ENCODE data around the gene CYP2J2.
"Not testable (repeated sequence)": the region's sequence is repeated elsewhere in the genome, so short reads cannot be mapped to it uniquely, and the experiment has no call there.

Gene CYP2J2

DNA sequence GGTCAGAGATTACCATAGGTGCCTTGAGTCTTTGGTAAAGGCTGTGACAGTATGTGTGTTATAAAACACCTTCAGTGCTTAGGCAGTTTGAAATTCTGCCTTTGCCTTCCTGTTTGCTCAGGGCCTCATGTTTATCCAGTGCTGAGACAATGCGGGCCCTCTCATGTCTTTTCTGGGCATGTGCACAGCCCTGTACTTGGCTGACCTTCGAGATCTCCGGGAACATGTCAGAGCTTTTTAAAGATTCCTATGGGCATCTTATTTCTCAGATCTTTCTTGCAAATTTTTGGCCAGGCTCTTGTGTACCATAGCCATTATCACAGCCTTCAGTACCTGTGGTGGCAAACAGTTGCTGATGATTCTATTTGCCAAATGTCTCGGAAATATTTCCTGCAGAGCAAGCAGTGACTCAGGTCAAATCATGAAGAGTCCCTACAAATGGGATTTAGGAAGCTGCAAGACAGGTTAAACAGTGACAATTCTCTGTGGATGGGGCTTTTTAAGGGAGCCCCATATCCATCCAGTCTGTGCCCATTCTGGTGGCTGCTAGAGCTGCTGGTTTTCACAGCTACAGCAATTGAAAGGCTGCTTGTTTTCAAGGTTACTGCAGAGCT, 69.7 kb downstream of the CYP2J2 start:
- DNase-seq, result no peak

DNA sequence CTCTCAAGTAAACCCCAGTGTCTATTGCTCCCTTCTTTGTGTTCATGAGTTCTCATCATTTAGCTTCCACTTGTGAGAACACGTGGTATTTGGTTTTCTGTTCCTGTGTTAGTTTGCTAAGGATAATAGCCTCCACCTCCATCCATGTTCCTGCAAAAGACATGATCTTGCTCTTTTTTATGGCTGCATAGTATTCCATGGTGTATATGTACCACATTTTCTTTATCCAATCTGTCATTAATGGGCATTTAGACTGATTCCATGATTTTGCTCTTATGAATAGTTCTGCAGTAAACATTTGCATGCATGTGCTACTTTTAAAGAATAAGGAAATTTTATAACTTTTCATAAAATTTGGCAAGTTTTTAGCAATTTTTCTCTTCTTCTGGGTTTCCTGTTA, 71.3 kb downstream of the CYP2J2 start:
- not testable (repeated sequence) for DNase-seq

DNA sequence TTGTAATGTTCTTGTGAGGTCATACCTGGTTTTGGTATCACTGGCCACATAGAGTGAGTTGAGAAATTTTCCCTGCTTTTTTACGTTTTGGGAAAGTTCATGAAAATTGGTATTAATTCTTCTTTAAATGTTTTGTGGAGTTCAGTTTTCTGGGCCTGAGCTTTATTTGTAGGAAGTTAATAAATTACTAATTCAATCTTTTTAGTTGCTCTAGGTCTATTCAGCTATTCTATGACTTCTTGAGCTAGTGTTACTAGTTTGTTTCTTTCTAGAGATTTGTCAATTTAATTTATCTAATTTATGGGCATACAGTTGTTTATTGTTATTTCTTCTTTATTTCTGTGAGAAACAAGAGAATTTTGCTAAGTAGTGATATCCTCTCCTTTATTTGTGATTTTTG, 74.5 kb downstream of the CYP2J2 start:
- DNase-seq, result no peak

DNA sequence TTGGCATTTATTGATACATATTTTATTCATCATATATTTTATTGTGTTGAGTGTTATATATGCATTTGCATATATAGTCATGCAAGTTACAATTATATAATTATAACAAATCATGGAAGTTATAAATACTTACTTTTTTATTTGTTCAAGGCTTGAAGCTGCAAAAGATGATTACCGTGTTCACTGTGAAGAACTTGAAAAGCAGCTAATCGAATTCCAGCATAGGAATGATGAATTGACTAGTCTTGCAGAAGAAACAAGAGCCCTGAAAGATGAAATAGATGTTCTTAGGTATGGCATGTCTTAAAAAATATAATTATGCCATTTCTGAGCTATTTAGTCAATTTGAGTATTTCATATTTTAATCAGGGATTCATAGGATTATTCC, 79.7 kb downstream of the CYP2J2 start:
- no peak for DNase-seq

DNA sequence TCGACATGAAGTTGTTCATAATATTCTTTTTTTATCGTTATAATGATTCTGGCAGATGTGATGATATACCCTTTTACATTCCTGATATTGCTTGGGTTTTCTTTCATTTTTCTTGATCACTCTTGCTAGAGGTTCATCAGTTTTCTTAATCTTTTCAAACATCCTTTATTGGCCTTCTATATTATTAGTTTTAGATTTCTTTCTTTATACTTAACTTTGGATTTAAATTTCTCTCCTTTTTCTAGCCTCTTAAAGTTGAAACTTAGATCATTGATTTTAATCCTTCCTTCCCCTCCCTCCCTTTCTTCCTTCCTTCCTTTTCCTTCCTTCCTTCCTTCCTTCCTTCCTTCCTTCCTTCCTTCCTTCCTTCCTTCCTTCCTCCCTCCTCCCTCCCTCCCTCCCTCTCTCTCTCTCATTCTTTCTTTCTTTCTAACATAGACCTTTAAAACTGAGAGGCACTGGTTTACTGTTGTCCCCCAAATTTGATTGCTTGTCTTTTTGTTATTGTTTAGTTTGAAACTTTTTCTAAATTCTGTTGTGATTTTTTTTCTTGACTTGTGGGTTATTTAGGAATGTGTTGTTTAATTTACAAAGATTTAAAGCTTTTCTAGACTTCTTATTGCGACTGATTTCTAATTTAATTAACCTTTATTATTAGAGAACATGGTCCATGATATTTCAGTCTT, 80.2 kb downstream of the CYP2J2 start:
- no peak for DNase-seq

DNA sequence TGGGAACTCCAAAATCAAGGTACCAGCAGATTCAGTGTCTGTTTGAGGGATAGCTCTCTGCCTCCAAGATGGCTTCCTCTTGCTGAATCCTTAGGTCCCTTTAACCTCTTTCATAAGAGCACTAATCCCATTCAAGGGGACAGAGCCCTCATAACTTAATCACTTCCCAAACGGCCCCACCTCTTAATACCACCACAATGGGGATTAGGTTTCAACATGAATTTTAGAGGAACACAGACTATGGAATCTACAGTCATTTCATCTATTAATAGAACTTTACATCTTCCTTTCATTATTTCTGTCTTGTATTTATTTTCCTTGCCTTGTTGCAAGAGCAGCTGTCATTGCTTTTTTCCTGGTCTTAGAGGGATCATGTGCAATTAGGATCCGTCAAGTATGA, 81.5 kb downstream of the CYP2J2 start:
- DNase-seq, result no peak

All from NCI-H2081 treated with DMSO at 0.1 percent for 48 hours (cell line).